Lower lobe of right lung (tissue), 2 donors: ENCODE data around the gene GTF2H2C. TPM values are rescaled to one million over a fixed set of nuclear protein-coding genes. Genes with fewer than 3 reads are reported as not detected.
"Not testable (repeated sequence)": the region's sequence is repeated elsewhere in the genome, so short reads cannot be mapped to it uniquely, and the experiment has no call there.

Experiments used
- ATAC-seq, 2 donors: fragments of 200-7000 bp; cut with Tn5 transposase; one replicate each; pipeline ENCODE4 v1.9.1; 2020 to 2022; ENCODE audit warnings: mild to moderate bottlenecking in 2 of 2, moderate library complexity in 2 of 2
- DNase-seq: peaks from one replicate; pipeline ENCODE4 v3.0.0-alpha.2; 2020
- H3K27ac ChIP-seq: fragments of 200-600 bp; one replicate; pipeline ENCODE4 v1.8.0; 2022
- H3K27me3 ChIP-seq: fragments of 200-600 bp; one replicate; pipeline ENCODE4 v1.8.0; 2022; ENCODE audit warnings: low read depth
- H3K36me3 ChIP-seq: fragments of 200-600 bp; one replicate; pipeline ENCODE4 v1.8.0; 2022; ENCODE audit warnings: mild to moderate bottlenecking
- H3K4me1 ChIP-seq: fragments of 200-600 bp; one replicate; pipeline ENCODE4 v1.8.0; 2022
- H3K4me3 ChIP-seq: fragments of 200-600 bp; one replicate; pipeline ENCODE4 v1.8.0; 2022; ENCODE audit warnings: mild to moderate bottlenecking
- H3K9me3 ChIP-seq: fragments of 200-600 bp; one replicate; pipeline ENCODE4 v1.8.0; 2022
- intact Hi-C: fragments of 100-400 bp; cut with DNase I; formaldehyde crosslinking; loops from one replicate; pipeline ENCODE4 v1.11.0; 2022
- total RNA-seq: library from RNA; stranded (reverse); fragmentation: NEBNext Ultra II Directional; extraction: Animal tissue kit (Norgen Biotek cat#: 25700); gene quantifications from one replicate; pipeline ENCODE4 v1.2.1, GENCODE V29; 2021
- donor health status: DM: no; HTN: yes; CAD: no; lungs with severe emphysema.

GTF2H2C gene
- total RNA-seq, 1 donor from 2014 or later: 44.1 TPM

GRCh38 chr5:69560587-69561431, 818 bp downstream of the GTF2H2C start:
- H3K4me1 ChIP-seq, intact Hi-C loops, H3K9me3 ChIP-seq, H3K36me3 ChIP-seq, DNase-seq, H3K27me3 ChIP-seq: not testable (repeated sequence)
- peak; percentile 45 to 69 for ATAC-seq
- peak overlapping the region; percentile 61 for H3K27ac ChIP-seq
- peak overlapping the region; percentile 53 for H3K4me3 ChIP-seq

DNA sequence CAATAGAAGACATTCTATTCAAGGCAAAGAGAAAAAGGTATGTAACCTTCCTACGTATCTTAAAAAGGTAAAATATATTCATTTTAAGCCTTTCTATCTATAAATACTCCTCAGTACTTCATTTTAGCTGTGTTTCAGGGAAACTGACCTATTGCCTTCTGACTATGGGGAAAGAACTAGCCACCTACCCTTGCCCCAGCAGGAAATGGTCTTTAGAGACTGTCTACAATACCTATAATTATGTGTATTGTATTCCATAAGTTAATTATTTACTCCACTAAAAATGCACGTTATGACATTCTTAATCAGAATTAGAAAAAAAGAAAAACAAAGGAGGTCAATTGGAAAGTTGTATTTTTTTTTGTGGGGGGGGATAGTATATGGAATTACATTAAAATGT, 6.2 kb downstream of the GTF2H2C start:
- ATAC-seq: not testable (repeated sequence)

GRCh38 chr5:69568072-69568471, 8.1 kb downstream of the GTF2H2C start:
- H3K4me1 ChIP-seq, H3K27ac ChIP-seq, H3K36me3 ChIP-seq, H3K27me3 ChIP-seq, H3K9me3 ChIP-seq, H3K4me3 ChIP-seq, ATAC-seq, intact Hi-C loops, DNase-seq: not testable (repeated sequence)

More for the DNA sequence above, 6.2 kb downstream of the GTF2H2C start:
- DNase-seq, H3K4me3 ChIP-seq, H3K9me3 ChIP-seq, intact Hi-C loops, H3K36me3 ChIP-seq, H3K4me1 ChIP-seq, H3K27me3 ChIP-seq, H3K27ac ChIP-seq: not testable (repeated sequence)

GRCh38 chr5:69583356-69583755, 23.4 kb downstream of the GTF2H2C start:
- ATAC-seq, H3K27ac ChIP-seq, H3K9me3 ChIP-seq, H3K4me1 ChIP-seq, H3K27me3 ChIP-seq, DNase-seq, H3K4me3 ChIP-seq, intact Hi-C loops, H3K36me3 ChIP-seq: not testable (repeated sequence)

GRCh38 chr5:69596114-69596840, 36.3 kb downstream of the GTF2H2C start:
- H3K36me3 ChIP-seq, H3K4me3 ChIP-seq, H3K4me1 ChIP-seq, H3K27me3 ChIP-seq, DNase-seq, intact Hi-C loops, H3K27ac ChIP-seq, H3K9me3 ChIP-seq: not testable (repeated sequence)
- peak; percentile 90 to 94 for ATAC-seq

DNA sequence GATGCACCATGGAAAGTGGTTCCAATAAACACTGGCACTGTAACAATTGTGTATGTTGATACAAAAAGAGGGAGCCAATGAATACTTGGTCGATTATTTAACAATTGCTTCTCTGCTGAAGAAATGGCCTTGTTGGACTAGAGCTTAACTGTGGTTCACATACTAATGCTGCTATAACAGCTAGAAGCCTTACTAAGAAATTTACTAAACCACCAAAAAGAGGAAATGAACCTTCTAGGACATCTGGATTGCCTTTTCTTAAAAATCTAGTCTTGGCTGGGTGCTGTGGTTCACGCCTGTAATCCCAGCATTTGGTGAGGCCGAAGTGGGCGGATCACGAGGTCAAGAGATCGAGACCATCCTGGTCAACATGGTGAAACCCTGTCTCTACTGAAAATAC, 42.0 kb downstream of the GTF2H2C start:
- H3K27me3 ChIP-seq, H3K27ac ChIP-seq, H3K4me1 ChIP-seq, H3K36me3 ChIP-seq, H3K9me3 ChIP-seq, intact Hi-C loops, DNase-seq, H3K4me3 ChIP-seq: not testable (repeated sequence)
- peak; percentile 48 to 77 for ATAC-seq

GRCh38 chr5:69606839-69607238, 46.8 kb downstream of the GTF2H2C start:
- H3K27ac ChIP-seq, H3K4me3 ChIP-seq, H3K27me3 ChIP-seq, intact Hi-C loops, H3K4me1 ChIP-seq, H3K9me3 ChIP-seq, H3K36me3 ChIP-seq, DNase-seq: not testable (repeated sequence)
- ATAC-seq: peak; percentile 64 to 66

DNA sequence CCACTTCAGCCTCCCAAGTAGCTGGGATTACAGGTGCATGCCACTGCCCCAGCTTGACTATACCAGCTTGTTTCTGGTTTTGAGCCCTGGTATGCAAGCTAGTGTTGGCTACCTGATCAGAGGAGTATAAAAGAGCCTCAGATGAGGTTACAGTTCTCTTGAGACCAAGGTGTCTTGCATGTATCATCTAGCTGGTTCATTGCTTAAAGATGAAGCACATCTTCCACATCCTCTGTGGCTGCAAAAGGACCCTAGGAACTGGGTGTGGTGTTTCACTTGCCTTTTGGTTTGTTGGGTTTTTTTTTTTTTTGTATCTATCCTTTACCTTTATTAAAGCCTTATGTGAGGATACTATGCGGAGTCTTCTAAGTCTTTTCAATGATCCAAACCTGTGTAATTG, 47.8 kb downstream of the GTF2H2C start:
- H3K4me1 ChIP-seq, H3K4me3 ChIP-seq, H3K36me3 ChIP-seq, DNase-seq, H3K27ac ChIP-seq, H3K9me3 ChIP-seq, intact Hi-C loops, ATAC-seq, H3K27me3 ChIP-seq: not testable (repeated sequence)

GRCh38 chr5:69608861-69609496, 49.0 kb downstream of the GTF2H2C start:
- DNase-seq, H3K9me3 ChIP-seq, H3K27me3 ChIP-seq, intact Hi-C loops, H3K36me3 ChIP-seq, H3K27ac ChIP-seq, H3K4me3 ChIP-seq, H3K4me1 ChIP-seq: not testable (repeated sequence)
- ATAC-seq: peak; percentile 47 to 55

DNA sequence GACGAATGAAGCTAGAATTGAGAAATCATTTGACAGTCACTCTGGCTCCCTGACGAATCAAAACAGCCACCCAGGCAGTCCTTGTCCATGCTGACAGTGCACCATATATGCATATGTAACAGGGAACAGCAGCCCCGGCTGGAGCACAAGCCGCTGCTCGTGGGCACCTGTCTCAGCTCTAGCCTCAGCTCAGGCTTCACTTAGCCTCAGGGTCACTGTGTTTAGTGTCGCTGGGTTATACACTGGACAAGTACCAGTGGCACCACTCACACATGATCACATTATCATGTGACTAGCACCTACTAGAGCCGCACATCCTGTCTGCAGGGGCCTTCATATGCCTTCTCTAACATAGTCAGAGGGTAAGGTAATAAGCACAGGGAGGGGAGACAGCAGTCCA, 54.9 kb downstream of the GTF2H2C start:
- DNase-seq, H3K27me3 ChIP-seq, H3K27ac ChIP-seq, intact Hi-C loops, H3K36me3 ChIP-seq, H3K9me3 ChIP-seq, H3K4me3 ChIP-seq, H3K4me1 ChIP-seq: not testable (repeated sequence)
- ATAC-seq: peak in 1 of 2 donors; percentile 9

GRCh38 chr5:69631879-69632278, 71.9 kb downstream of the GTF2H2C start:
- H3K27ac ChIP-seq, H3K27me3 ChIP-seq, intact Hi-C loops, H3K4me1 ChIP-seq, H3K4me3 ChIP-seq, H3K9me3 ChIP-seq, H3K36me3 ChIP-seq, ATAC-seq: not testable (repeated sequence)
- peak; percentile 20 for DNase-seq
